ENCODE results near the gene RACK1.

DNA sequence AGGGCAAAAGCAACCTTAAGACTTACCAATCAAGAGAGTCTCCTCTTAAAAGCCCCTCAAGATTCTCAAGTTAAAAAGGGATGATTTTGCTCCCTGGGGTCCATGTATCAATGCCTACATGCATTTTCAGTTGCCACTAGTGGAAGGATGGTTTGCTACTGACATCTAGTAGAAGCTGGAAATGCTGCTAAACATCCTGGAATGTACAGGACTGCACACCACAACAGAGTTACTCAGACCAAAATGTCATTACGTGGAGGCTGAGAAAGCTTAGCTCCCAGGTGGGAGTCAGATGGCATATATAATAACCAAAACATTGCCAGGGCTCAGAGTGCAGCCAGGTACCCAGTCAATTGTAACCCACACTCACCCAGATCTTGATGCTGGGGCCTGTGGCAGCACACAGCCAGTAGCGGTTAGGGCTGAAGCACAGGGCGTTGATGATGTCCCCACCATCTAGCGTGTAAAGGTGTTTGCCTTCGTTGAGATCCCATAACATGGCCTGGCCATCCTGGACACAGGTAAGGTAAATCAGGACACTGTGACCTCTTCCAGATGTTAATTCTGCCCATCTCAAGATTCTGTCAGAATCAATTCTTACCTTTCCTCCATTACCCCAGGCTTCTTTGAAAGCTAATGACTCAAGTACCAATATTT, 5.8 kb downstream of the RACK1 start:
- TF ChIP-seq, protein P1, sequence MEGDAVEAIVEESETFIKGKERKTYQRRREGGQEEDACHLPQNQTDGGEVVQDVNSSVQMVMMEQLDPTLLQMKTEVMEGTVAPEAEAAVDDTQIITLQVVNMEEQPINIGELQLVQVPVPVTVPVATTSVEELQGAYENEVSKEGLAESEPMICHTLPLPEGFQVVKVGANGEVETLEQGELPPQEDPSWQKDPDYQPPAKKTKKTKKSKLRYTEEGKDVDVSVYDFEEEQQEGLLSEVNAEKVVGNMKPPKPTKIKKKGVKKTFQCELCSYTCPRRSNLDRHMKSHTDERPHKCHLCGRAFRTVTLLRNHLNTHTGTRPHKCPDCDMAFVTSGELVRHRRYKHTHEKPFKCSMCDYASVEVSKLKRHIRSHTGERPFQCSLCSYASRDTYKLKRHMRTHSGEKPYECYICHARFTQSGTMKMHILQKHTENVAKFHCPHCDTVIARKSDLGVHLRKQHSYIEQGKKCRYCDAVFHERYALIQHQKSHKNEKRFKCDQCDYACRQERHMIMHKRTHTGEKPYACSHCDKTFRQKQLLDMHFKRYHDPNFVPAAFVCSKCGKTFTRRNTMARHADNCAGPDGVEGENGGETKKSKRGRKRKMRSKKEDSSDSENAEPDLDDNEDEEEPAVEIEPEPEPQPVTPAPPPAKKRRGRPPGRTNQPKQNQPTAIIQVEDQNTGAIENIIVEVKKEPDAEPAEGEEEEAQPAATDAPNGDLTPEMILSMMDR (IDR thresholded peaks at IDR 0.05; ENCODE audit: insufficient read depth, low read length), result no peak
- TF ChIP-seq, protein P2, sequence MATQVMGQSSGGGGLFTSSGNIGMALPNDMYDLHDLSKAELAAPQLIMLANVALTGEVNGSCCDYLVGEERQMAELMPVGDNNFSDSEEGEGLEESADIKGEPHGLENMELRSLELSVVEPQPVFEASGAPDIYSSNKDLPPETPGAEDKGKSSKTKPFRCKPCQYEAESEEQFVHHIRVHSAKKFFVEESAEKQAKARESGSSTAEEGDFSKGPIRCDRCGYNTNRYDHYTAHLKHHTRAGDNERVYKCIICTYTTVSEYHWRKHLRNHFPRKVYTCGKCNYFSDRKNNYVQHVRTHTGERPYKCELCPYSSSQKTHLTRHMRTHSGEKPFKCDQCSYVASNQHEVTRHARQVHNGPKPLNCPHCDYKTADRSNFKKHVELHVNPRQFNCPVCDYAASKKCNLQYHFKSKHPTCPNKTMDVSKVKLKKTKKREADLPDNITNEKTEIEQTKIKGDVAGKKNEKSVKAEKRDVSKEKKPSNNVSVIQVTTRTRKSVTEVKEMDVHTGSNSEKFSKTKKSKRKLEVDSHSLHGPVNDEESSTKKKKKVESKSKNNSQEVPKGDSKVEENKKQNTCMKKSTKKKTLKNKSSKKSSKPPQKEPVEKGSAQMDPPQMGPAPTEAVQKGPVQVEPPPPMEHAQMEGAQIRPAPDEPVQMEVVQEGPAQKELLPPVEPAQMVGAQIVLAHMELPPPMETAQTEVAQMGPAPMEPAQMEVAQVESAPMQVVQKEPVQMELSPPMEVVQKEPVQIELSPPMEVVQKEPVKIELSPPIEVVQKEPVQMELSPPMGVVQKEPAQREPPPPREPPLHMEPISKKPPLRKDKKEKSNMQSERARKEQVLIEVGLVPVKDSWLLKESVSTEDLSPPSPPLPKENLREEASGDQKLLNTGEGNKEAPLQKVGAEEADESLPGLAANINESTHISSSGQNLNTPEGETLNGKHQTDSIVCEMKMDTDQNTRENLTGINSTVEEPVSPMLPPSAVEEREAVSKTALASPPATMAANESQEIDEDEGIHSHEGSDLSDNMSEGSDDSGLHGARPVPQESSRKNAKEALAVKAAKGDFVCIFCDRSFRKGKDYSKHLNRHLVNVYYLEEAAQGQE (IDR thresholded peaks at IDR 0.05; ENCODE audit: insufficient replicate concordance, low read depth), result no peak
- no peak; the same call in 1 of the 2 replicates for TF ChIP-seq POLR2AphosphoS5 (IDR thresholded peaks at IDR 0.05; ENCODE audit: low read depth)
